ENCODE results near the gene TTLL8. TPM values are rescaled to one million over a fixed set of nuclear protein-coding genes. Genes with fewer than 3 reads are reported as not detected.

TTLL8 gene
- total and polyA plus RNA-seq, 4 donors = not detected

GRCh38 chr22:49999063-49999945 is 58.8 kb downstream of the TTLL8 start:
- Histone ChIP-seq H3K27me3 (ENCODE audit: control insufficient read depth in 4 of 4, insufficient read depth in 4 of 4, low read length in 3 of 4) (no peaks in the 10 kb centered on the region), H3K27ac (ENCODE audit: low read depth in 1 of 2, low read length in 2 of 2) (no peak overlapping the region), H3K4me3 (ENCODE audit: low read depth in 1 of 3, low read length in 3 of 3) (no peak overlapping the region), H3K36me3 (ENCODE audit: control insufficient read depth in 4 of 4, insufficient read depth in 3 of 4, low read depth in 1 of 4, low read length in 3 of 4) (no peaks in the 10 kb centered on the region), H3K9me3 (ENCODE audit: control insufficient read depth in 4 of 4, low read length in 3 of 4) (no peaks in the 10 kb centered on the region), H3K4me1 (ENCODE audit: control insufficient read depth in 4 of 4, insufficient read depth in 4 of 4, low read length in 3 of 4) (peaks cover 0 to 3% (median 0%) of the 10 kb centered on the region in 4 donors), H3K9ac (ENCODE audit: low read depth in 1 of 2, low read length in 2 of 2) (no peak overlapping the region)
- WGBS = 21% methylated on average over 65 of the region's 70 CpGs
- DNase-seq (ENCODE audit: low spot score) = peak; percentile 55
- TF ChIP-seq JUND (IDR thresholded peaks at IDR 0.05) (no peak), MAX (IDR thresholded peaks at IDR 0.05) (no peak), TAF1 (conservative IDR thresholded peaks at IDR 0.05) (no peak), ZBTB33 (IDR thresholded peaks at IDR 0.05) (no peak), FOXA2 (IDR thresholded peaks at IDR 0.05) (no peak), RXRA (IDR thresholded peaks at IDR 0.05) (no peak), HNF4A (conservative IDR thresholded peaks at IDR 0.05) (no peak)

- TF ChIP-seq HNF4G (IDR thresholded peaks at IDR 0.05) (no peak), ZBTB33 (IDR thresholded peaks at IDR 0.05) (no peak), TAF1 (conservative IDR thresholded peaks at IDR 0.05) (no peak), CTCF (IDR thresholded peaks at IDR 0.05; ENCODE audit: low read depth, low read length, missing input control) (no peak), MAX (IDR thresholded peaks at IDR 0.05) (no peak)
- no peak overlapping the region for H3K4me3 ChIP-seq (ENCODE audit: low read depth in 1 of 3, low read length in 3 of 3)
- peaks cover 0 to 3% (median under 1%) of the 10 kb centered on the region in 4 donors for H3K4me1 ChIP-seq (ENCODE audit: control insufficient read depth in 4 of 4, insufficient read depth in 4 of 4, low read length in 3 of 4)
- no peak overlapping the region for H3K9ac ChIP-seq (ENCODE audit: low read depth in 1 of 2, low read length in 2 of 2)
- 94% methylated on average over 14 of the region's 14 CpGs for WGBS
- H3K36me3 ChIP-seq (ENCODE audit: control insufficient read depth in 4 of 4, insufficient read depth in 3 of 4, low read depth in 1 of 4, low read length in 3 of 4) = no peaks in the 10 kb centered on the region
- H3K27ac ChIP-seq (ENCODE audit: low read depth in 1 of 2, low read length in 2 of 2) = no peak overlapping the region
- no peak for DNase-seq (ENCODE audit: low spot score)
- H3K9me3 ChIP-seq (ENCODE audit: control insufficient read depth in 4 of 4, low read length in 3 of 4) = no peaks in the 10 kb centered on the region
- no peaks in the 10 kb centered on the region for H3K27me3 ChIP-seq (ENCODE audit: control insufficient read depth in 4 of 4, insufficient read depth in 4 of 4, low read length in 3 of 4)
These were observed 59.4 kb downstream of the TTLL8 start for GRCh38 chr22:49998718-49999062.
